CD4-positive, alpha-beta T cell treated with Interferon alpha-2 for 1 hour (primary cell): ENCODE measurements around the gene ASB18.

Experiments used
- DNase-seq, 2 donors: peaks; one replicate each; pipeline ENCODE4 v3.0.0-alpha.2; 2020 to 2022

Gene ASB18

GRCh38 chr2:236240228-236240990, 23.8 kb downstream of the ASB18 start:
- DNase-seq: no peak

GRCh38 chr2:236239276-236240065, 24.7 kb downstream of the ASB18 start:
- no peak for DNase-seq

- DNase-seq: no peak
Measured at GRCh38 chr2:236238751-236239150, 25.5 kb downstream of the ASB18 start.

- no peak for DNase-seq
Measured at GRCh38 chr2:236237468-236238190, 26.6 kb downstream of the ASB18 start.

GRCh38 chr2:236236559-236237452, 27.4 kb downstream of the ASB18 start:
- DNase-seq: no peak

GRCh38 chr2:236229186-236229585, 35.0 kb downstream of the ASB18 start:
- DNase-seq: no peak

GRCh38 chr2:236223675-236224074, 40.5 kb downstream of the ASB18 start:
- no peak for DNase-seq

- DNase-seq: no peak
Measured at GRCh38 chr2:236221798-236222197, 42.4 kb downstream of the ASB18 start.

GRCh38 chr2:236219411-236219810, 44.8 kb downstream of the ASB18 start:
- no peak for DNase-seq

- DNase-seq: no peak
Measured at GRCh38 chr2:236217926-236218325, 46.3 kb downstream of the ASB18 start.

- no peak for DNase-seq
Measured at GRCh38 chr2:236216711-236217110, 47.5 kb downstream of the ASB18 start.

- DNase-seq: no peak
Measured at GRCh38 chr2:236215761-236216333, 48.4 kb downstream of the ASB18 start.

- no peak for DNase-seq
Measured at GRCh38 chr2:236215196-236215595, 49.0 kb downstream of the ASB18 start.

- no peak for DNase-seq
Measured at GRCh38 chr2:236214376-236214995, 49.7 kb downstream of the ASB18 start.

GRCh38 chr2:236211296-236211695, 52.9 kb downstream of the ASB18 start:
- no peak for DNase-seq

GRCh38 chr2:236210536-236210935, 53.7 kb downstream of the ASB18 start:
- DNase-seq: no peak

GRCh38 chr2:236209996-236210395, 54.2 kb downstream of the ASB18 start:
- no peak for DNase-seq

GRCh38 chr2:236209535-236209934, 54.7 kb downstream of the ASB18 start:
- no peak for DNase-seq

GRCh38 chr2:236208019-236208926, 55.9 kb downstream of the ASB18 start:
- no peak for DNase-seq

GRCh38 chr2:236207472-236207871, 56.7 kb downstream of the ASB18 start:
- DNase-seq: no peak
